Upper lobe of right lung (tissue), 1 donor: Measurements from ENCODE around the gene PIGN. TPM values are rescaled to one million over a fixed set of nuclear protein-coding genes. Genes with fewer than 3 reads are reported as not detected.

ENCODE experiments used
- ATAC-seq: fragments of 200-7000 bp; cut with Tn5 transposase; one replicate; pipeline ENCODE4 v1.9.1; 2020; ENCODE audit warnings: mild to moderate bottlenecking, moderate library complexity
- DNase-seq: peaks from one replicate; pipeline ENCODE4 v3.0.0-alpha.2; 2020
- H3K27ac ChIP-seq: fragments of 200-600 bp; one replicate; pipeline ENCODE4 v1.8.0; 2022
- H3K27me3 ChIP-seq: fragments of 200-600 bp; one replicate; pipeline ENCODE4 v1.8.0; 2022; ENCODE audit warnings: mild to moderate bottlenecking
- H3K36me3 ChIP-seq: fragments of 200-600 bp; one replicate; pipeline ENCODE4 v1.8.0; 2022
- H3K4me1 ChIP-seq: fragments of 200-600 bp; one replicate; pipeline ENCODE4 v1.8.0; 2022
- H3K4me3 ChIP-seq: fragments of 200-600 bp; one replicate; pipeline ENCODE4 v1.8.0; 2022; ENCODE audit warnings: mild to moderate bottlenecking
- H3K9me3 ChIP-seq: fragments of 200-600 bp; one replicate; pipeline ENCODE4 v1.8.0; 2022
- intact Hi-C: fragments of 100-400 bp; cut with DNase I; formaldehyde crosslinking; loops from one replicate; pipeline ENCODE4 v1.11.0; 2022
- total RNA-seq: library from RNA; stranded (reverse); fragmentation: NEBNext Ultra II Directional; extraction: Animal tissue kit (Norgen Biotek cat#: 25700); gene quantifications from one replicate; pipeline ENCODE4 v1.2.1, GENCODE V29; 2021
- TF ChIP-seq, protein P1 (sequence below): fragments of 200-600 bp; IDR thresholded peaks from one replicate; pipeline ENCODE4 v1.8.0; 2022; ENCODE audit warnings: antibody characterized with exemption
- donor health status: DM: no; HTN: yes; CAD: no; lungs with severe emphysema.

PIGN gene
- total RNA-seq, 1 donor from 2014 or later, result 25.2 TPM

DNA sequence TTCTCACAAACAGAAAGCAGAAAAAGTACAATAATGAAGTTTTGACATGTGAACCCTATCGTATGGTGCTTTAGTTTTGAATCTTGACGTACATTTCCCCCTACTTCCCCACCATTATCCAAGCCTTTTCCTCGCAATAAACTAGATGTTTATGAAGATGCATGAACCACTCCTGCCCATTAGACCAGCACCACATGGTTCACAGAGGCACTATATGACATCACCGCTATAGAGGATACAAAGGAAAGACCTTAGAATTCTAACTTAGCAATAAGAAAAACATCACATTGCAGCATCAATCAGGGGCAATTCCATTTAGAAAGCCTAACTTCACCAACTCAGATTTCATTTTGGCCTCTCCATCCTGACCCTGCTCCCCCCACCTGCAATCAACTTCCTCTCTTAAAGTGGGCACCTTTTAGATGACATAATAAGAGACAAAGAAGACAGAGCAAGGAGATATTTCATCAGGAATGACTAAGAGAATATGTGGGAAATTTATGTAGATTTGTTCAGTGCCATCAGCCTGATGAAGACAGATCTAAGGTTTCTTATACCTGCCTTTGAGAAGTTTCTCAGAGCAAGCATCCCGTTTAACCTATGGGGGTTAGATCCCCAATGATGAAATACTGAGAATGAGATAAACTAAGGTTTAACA, 124.9 kb downstream of the PIGN start:
- Histone ChIP-seq H3K36me3 (no peaks in the 10 kb centered on the region), H3K27me3 (no peaks in the 10 kb centered on the region), H3K9me3 (no peaks in the 10 kb centered on the region), H3K4me1 (no peaks in the 10 kb centered on the region), H3K27ac (no peak overlapping the region), H3K4me3 (no peak overlapping the region)
- intact Hi-C loops, result no loop called here
- DNase-seq (no peak), ATAC-seq (no peak)
- TF ChIP-seq, protein P1, sequence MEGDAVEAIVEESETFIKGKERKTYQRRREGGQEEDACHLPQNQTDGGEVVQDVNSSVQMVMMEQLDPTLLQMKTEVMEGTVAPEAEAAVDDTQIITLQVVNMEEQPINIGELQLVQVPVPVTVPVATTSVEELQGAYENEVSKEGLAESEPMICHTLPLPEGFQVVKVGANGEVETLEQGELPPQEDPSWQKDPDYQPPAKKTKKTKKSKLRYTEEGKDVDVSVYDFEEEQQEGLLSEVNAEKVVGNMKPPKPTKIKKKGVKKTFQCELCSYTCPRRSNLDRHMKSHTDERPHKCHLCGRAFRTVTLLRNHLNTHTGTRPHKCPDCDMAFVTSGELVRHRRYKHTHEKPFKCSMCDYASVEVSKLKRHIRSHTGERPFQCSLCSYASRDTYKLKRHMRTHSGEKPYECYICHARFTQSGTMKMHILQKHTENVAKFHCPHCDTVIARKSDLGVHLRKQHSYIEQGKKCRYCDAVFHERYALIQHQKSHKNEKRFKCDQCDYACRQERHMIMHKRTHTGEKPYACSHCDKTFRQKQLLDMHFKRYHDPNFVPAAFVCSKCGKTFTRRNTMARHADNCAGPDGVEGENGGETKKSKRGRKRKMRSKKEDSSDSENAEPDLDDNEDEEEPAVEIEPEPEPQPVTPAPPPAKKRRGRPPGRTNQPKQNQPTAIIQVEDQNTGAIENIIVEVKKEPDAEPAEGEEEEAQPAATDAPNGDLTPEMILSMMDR, result no peak

DNA sequence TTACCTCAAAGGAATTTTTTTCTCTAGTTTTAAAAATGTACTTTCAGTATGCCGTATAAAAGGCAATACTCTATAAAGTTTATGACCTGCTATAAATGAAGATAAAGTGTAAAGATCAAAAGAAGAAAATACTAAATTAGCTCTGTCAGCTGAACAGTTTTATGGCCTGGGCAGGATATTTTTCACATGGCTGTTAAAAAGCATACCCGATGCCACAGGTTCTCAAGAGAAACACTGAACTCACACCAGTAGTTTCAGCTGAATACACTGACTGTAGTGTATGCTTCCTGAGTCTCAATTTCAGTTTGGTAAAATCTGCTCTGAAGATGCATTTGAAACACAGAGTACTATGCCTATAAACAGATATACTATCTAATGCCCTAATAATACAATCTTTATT, 126.0 kb downstream of the PIGN start:
- Histone ChIP-seq H3K9me3 (no peaks in the 10 kb centered on the region), H3K4me3 (no peak overlapping the region), H3K4me1 (no peaks in the 10 kb centered on the region), H3K36me3 (no peaks in the 10 kb centered on the region), H3K27me3 (no peaks in the 10 kb centered on the region), H3K27ac (no peak overlapping the region)
- DNase-seq (no peak), ATAC-seq (no peak)
- intact Hi-C loops, result no loop called here
- TF ChIP-seq, protein P1, result no peak

DNA sequence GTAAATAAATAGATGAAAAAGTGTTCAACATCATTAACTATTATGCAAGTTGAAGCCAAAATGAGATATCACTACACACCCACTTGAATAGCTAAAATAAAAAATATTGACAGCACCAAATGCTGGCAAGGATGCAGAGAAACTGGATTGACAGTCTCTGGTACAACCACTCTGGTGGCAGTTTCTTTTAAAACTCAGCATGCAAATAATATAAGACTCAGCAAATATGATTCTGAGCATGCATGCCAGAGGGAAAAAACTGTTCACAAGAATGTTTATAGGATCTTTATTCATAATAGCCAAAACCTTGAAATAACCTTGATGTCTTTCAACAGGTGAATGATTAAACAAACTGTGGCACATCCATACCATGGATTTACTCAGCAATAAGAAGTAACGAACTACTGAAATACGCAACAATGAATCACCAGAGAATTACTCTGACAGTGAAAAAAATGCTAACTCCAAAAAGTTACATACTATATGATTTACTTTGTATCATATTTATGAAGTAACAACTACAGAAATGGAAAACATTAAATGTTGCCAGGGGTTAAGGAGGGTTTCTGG, 131.8 kb downstream of the PIGN start:
- Histone ChIP-seq H3K4me3 (no peak overlapping the region), H3K9me3 (no peaks in the 10 kb centered on the region), H3K36me3 (no peaks in the 10 kb centered on the region), H3K27ac (no peak overlapping the region), H3K27me3 (no peaks in the 10 kb centered on the region), H3K4me1 (no peaks in the 10 kb centered on the region)
- intact Hi-C loops, result no loop called here
- TF ChIP-seq, protein P1, result no peak
- no peak for DNase-seq
- ATAC-seq, result no peak

DNA sequence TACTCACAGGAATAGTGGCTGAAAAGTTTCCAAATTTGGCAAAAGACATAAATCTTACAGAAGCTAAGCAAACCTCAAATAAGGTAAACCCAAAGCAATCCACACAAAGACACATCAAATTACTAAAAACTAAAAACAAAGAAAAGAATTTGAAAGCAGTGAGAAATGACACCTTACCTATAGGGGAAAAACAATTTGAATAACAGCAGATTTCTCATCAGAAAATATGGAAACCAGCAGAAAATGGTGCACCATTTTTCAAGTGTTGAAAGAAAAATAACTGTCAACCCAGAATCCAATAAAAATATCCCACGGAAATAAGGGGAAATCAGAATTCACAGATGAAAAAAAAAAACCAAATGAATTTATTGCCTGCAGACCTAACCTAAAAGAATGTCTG, 138.6 kb downstream of the PIGN start:
- H3K36me3 ChIP-seq, result peaks cover 4% of the 10 kb centered on the region
- no peaks in the 10 kb centered on the region for H3K9me3 ChIP-seq
- no peak overlapping the region for H3K4me3 ChIP-seq
- ATAC-seq (no peak), DNase-seq (no peak)
- intact Hi-C loops, result no loop called here
- TF ChIP-seq, protein P1, result no peak
- H3K4me1 ChIP-seq, result no peaks in the 10 kb centered on the region
- no peaks in the 10 kb centered on the region for H3K27me3 ChIP-seq
- no peak overlapping the region for H3K27ac ChIP-seq

DNA sequence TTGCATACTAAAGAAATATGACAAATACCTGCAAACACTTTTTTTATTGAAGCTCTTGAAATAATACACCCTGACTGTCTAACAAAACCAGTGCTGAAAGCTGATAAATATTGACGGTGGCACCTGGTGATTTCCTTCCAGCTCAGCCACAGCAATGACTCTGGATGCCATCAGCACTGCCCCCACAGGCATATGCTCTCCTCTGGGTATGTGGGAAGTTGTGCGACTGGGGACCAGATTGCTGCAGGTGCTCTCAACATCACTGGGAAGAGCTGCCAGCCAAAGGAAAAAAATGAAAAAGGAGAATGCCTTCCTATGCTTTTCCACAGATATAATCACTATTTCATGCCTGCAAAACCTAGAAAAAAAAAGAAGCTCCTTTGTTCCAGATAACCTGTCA, 141.5 kb downstream of the PIGN start:
- no peak overlapping the region for H3K4me3 ChIP-seq
- peaks cover 4% of the 10 kb centered on the region for H3K36me3 ChIP-seq
- H3K9me3 ChIP-seq, result no peaks in the 10 kb centered on the region
- intact Hi-C loops, result no loop called here
- TF ChIP-seq, protein P1, result no peak
- DNase-seq, result no peak
- H3K4me1 ChIP-seq, result no peaks in the 10 kb centered on the region
- no peak for ATAC-seq
- H3K27ac ChIP-seq, result no peak overlapping the region
- H3K27me3 ChIP-seq, result no peaks in the 10 kb centered on the region
